NT2/D1 (cell line): ENCODE data around the gene TRMT11.

Experiments used
- DNase-seq: peaks from one replicate; pipeline ENCODE4 v3.0.0-alpha.2; 2011; ENCODE audit warnings: low read depth, low spot score
- H3K27me3 ChIP-seq: 2 replicates; pipeline ENCODE4 v1.6.0; 2011; ENCODE audit warnings: mild to moderate bottlenecking; ENCODE audit not compliant: insufficient read length, insufficient read depth
- H3K36me3 ChIP-seq: 2 replicates; pipeline ENCODE4 v1.6.1; 2011; ENCODE audit warnings: mild to moderate bottlenecking, low read length, mixed read lengths; ENCODE audit not compliant: insufficient read depth, insufficient read length
- H3K4me1 ChIP-seq: 2 replicates; pipeline ENCODE4 v1.5.1; 2011; ENCODE audit not compliant: insufficient read depth, insufficient read length
- H3K4me3 ChIP-seq: 2 replicates; pipeline ENCODE4 v1.5.1; 2011; ENCODE audit warnings: low read depth; ENCODE audit not compliant: insufficient read length
- H3K9ac ChIP-seq: 2 replicates; pipeline ENCODE4 v1.6.0; 2011; ENCODE audit warnings: low read depth; ENCODE audit not compliant: insufficient read length
- H3K9me3 ChIP-seq: 2 replicates; pipeline ENCODE4 v1.5.1; 2011; ENCODE audit warnings: mild to moderate bottlenecking, low read length; ENCODE audit not compliant: insufficient read depth
- SUZ12 ChIP-seq: IDR thresholded peaks from 2 replicates; pipeline ENCODE4 v1.6.1; 2011; ENCODE audit not compliant: insufficient read length, insufficient read depth; ENCODE audit errors: extremely low read depth
- YY1 ChIP-seq: IDR thresholded peaks from 2 replicates; pipeline ENCODE4 v1.6.1; 2011; ENCODE audit not compliant: insufficient read length, insufficient read depth
- ZNF274 ChIP-seq: IDR thresholded peaks from 2 replicates; pipeline ENCODE4 v1.6.1; 2011; ENCODE audit warnings: mild to moderate bottlenecking, low read depth, low read length

The TRMT11 gene

GRCh38 chr6:125951323-125951722 is 35.0 kb upstream of the TRMT11 start:
- H3K4me3 ChIP-seq, result no peak overlapping the region
- TF ChIP-seq YY1, result no peak
- TF ChIP-seq ZNF274, result no peak
- no peak for TF ChIP-seq SUZ12
- H3K4me1 ChIP-seq, result no peaks in the 10 kb centered on the region
- peaks cover 10% of the 10 kb centered on the region for H3K9me3 ChIP-seq
- H3K36me3 ChIP-seq, result no peaks in the 10 kb centered on the region
- DNase-seq, result no peak
- no peak overlapping the region for H3K9ac ChIP-seq
- no peaks in the 10 kb centered on the region for H3K27me3 ChIP-seq

- TF ChIP-seq ZNF274 (no peak), YY1 (no peak), SUZ12 (no peak)
- Histone ChIP-seq H3K27me3 (no peaks in the 10 kb centered on the region), H3K4me1 (no peaks in the 10 kb centered on the region), H3K9me3 (peaks cover 10% of the 10 kb centered on the region), H3K36me3 (no peaks in the 10 kb centered on the region), H3K9ac (no peak overlapping the region), H3K4me3 (no peak overlapping the region)
- no peak for DNase-seq
Measured at GRCh38 chr6:125952764-125953501, 33.4 kb upstream of the TRMT11 start.

- Histone ChIP-seq H3K4me3 (no peak overlapping the region), H3K36me3 (no peaks in the 10 kb centered on the region), H3K4me1 (no peaks in the 10 kb centered on the region), H3K9me3 (peaks cover 10% of the 10 kb centered on the region), H3K27me3 (no peaks in the 10 kb centered on the region), H3K9ac (no peak overlapping the region)
- no peak for TF ChIP-seq SUZ12
- TF ChIP-seq YY1, result no peak
- no peak for TF ChIP-seq ZNF274
- no peak for DNase-seq
Measured at GRCh38 chr6:125953502-125953875, 32.9 kb upstream of the TRMT11 start.

- Histone ChIP-seq H3K9me3 (peaks cover 10% of the 10 kb centered on the region), H3K9ac (no peak overlapping the region), H3K36me3 (no peaks in the 10 kb centered on the region), H3K4me1 (no peaks in the 10 kb centered on the region), H3K27me3 (no peaks in the 10 kb centered on the region), H3K4me3 (no peak overlapping the region)
- DNase-seq, result no peak
- no peak for TF ChIP-seq YY1
- TF ChIP-seq SUZ12, result no peak
- TF ChIP-seq ZNF274, result no peak
Measured at GRCh38 chr6:125954735-125955339, 31.5 kb upstream of the TRMT11 start.

- Histone ChIP-seq H3K9me3 (peaks cover 10% of the 10 kb centered on the region), H3K27me3 (no peaks in the 10 kb centered on the region), H3K9ac (no peak overlapping the region), H3K4me3 (no peak overlapping the region), H3K36me3 (no peaks in the 10 kb centered on the region), H3K4me1 (no peaks in the 10 kb centered on the region)
- no peak for TF ChIP-seq SUZ12
- TF ChIP-seq ZNF274, result no peak
- TF ChIP-seq YY1, result no peak
- DNase-seq, result no peak
Measured at GRCh38 chr6:125955973-125956372, 30.4 kb upstream of the TRMT11 start.

- no peak for TF ChIP-seq ZNF274
- no peak for TF ChIP-seq YY1
- no peak for TF ChIP-seq SUZ12
- Histone ChIP-seq H3K4me1 (no peaks in the 10 kb centered on the region), H3K9me3 (peaks cover 10% of the 10 kb centered on the region), H3K4me3 (peak within 1 kb of the TSS; percentile 73), H3K27me3 (no peaks in the 10 kb centered on the region), H3K9ac (peak within 1 kb of the TSS; percentile 61), H3K36me3 (no peaks in the 10 kb centered on the region)
- peak; percentile 95 for DNase-seq
Measured at GRCh38 chr6:125956506-125957390, 29.6 kb upstream of the TRMT11 start, which contains the start of gene HINT3. Gene HINT3, plus strand, starts transcription at chr6:125956770. Its CDS starts 208 bp downstream, at chr6:125956978.

- no peak for TF ChIP-seq YY1
- peaks cover 7% of the 10 kb centered on the region for H3K9me3 ChIP-seq
- H3K9ac ChIP-seq, result peak overlapping the region; percentile 61
- H3K27me3 ChIP-seq, result no peaks in the 10 kb centered on the region
- H3K4me1 ChIP-seq, result no peaks in the 10 kb centered on the region
- DNase-seq, result no peak
- no peaks in the 10 kb centered on the region for H3K36me3 ChIP-seq
- H3K4me3 ChIP-seq, result peak overlapping the region; percentile 73
Measured at GRCh38 chr6:125957391-125957693, 29.0 kb upstream of the TRMT11 start.
